Right atrium auricular region (tissue), 2 donors: Measurements from ENCODE around the gene TMPRSS13. TPM values are rescaled to one million over a fixed set of nuclear protein-coding genes. Genes with fewer than 3 reads are reported as not detected.

Experiments used
- DNase-seq: peaks from one replicate; pipeline ENCODE4 v3.0.0-alpha.2; 2019; ENCODE audit warnings: low spot score
- H3K27ac ChIP-seq, 2 donors: fragments of 200-600 bp; sonication (generic); 1 replicate in 1 of 2; 2 replicates in 1 of 2; pipeline ENCODE4 v1.5.1; 2016 to 2019
- H3K27me3 ChIP-seq, 2 donors: fragments of 200-600 bp; sonication (generic); one replicate each; pipeline versions ENCODE4 v1.5.1 to v1.6.0; 2017 to 2019
- H3K36me3 ChIP-seq: fragments of 200-600 bp; sonication (generic); one replicate; pipeline ENCODE4 v1.5.1; 2016
- H3K4me1 ChIP-seq, 2 donors: fragments of 200-600 bp; sonication (generic); one replicate each; pipeline versions ENCODE4 v1.5.1 to v1.6.0; 2017 to 2019
- H3K4me3 ChIP-seq, 2 donors: fragments of 200-600 bp; sonication (generic); 1 replicate in 1 of 2; 2 replicates in 1 of 2; pipeline ENCODE4 v1.5.1; 2017 to 2019; ENCODE audit warnings: mild to moderate bottlenecking in 1 of 2, moderate library complexity in 1 of 2
- H3K9me3 ChIP-seq, 2 donors: fragments of 200-600 bp; sonication (generic); one replicate each; pipeline ENCODE4 v1.5.1; 2019
- CTCF ChIP-seq, 2 donors: fragments of 200-600 bp; sonication (generic); IDR thresholded peaks; one replicate each; pipeline ENCODE4 v1.5.1; 2019; ENCODE audit warnings: antibody characterized with exemption in 2 of 2
- total RNA-seq, 2 donors: library from RNA; depleted of rRNA; stranded (reverse); fragments of >200 nt; gene quantifications; one replicate each; pipeline ENCODE4 v1.1.0, GENCODE V29; 2016

Gene TMPRSS13
- total RNA-seq, 2 donors from 2014 or later, result not detected

GRCh38 chr11:117878314-117878938, 50.8 kb downstream of the TMPRSS13 start:
- H3K4me3 ChIP-seq, result no peak overlapping the region
- H3K4me1 ChIP-seq, result peaks cover 0 to 45% of the 10 kb centered on the region in 2 donors
- no peak for TF ChIP-seq CTCF (IDR thresholded peaks at IDR 0.05)
- H3K27ac ChIP-seq, result peak overlapping the region in 1 of 2 donors; percentile 51
- H3K9me3 ChIP-seq, result no peaks in the 10 kb centered on the region
- H3K36me3 ChIP-seq, result no peaks in the 10 kb centered on the region
- H3K27me3 ChIP-seq, result no peaks in the 10 kb centered on the region
- DNase-seq, result peak; percentile 30

GRCh38 chr11:117877120-117877784, 52.0 kb downstream of the TMPRSS13 start:
- no peaks in the 10 kb centered on the region for H3K9me3 ChIP-seq
- peak overlapping the region; percentile 55 to 63 for H3K4me3 ChIP-seq
- H3K36me3 ChIP-seq, result no peaks in the 10 kb centered on the region
- DNase-seq, result peak; percentile 77
- H3K4me1 ChIP-seq, result peaks cover 0 to 49% of the 10 kb centered on the region in 2 donors
- no peak for TF ChIP-seq CTCF (IDR thresholded peaks at IDR 0.05)
- H3K27me3 ChIP-seq, result no peaks in the 10 kb centered on the region
- H3K27ac ChIP-seq, result peak overlapping the region; percentile 67 to 83

- peak within 1 kb of the TSS; percentile 67 to 83 for H3K27ac ChIP-seq
Observed at GRCh38 chr11:117876341-117877119, 52.7 kb downstream of the TMPRSS13 start, which contains the start of gene FXYD6. Gene FXYD6, minus strand, starts transcription at chr11:117876658. Its CDS starts 33,882 bp downstream, at chr11:117842776.

GRCh38 chr11:117876059-117876340, 53.2 kb downstream of the TMPRSS13 start:
- no peaks in the 10 kb centered on the region for H3K9me3 ChIP-seq
- peak overlapping the region; percentile 55 to 63 for H3K4me3 ChIP-seq
- H3K36me3 ChIP-seq, result no peaks in the 10 kb centered on the region
- no peak for TF ChIP-seq CTCF (IDR thresholded peaks at IDR 0.05)
- peaks cover 0 to 56% of the 10 kb centered on the region in 2 donors for H3K4me1 ChIP-seq
- H3K27me3 ChIP-seq, result no peaks in the 10 kb centered on the region
- no peak for DNase-seq
- H3K27ac ChIP-seq, result peak overlapping the region; percentile 67 to 83

More at GRCh38 chr11:117876341-117877119, 52.7 kb downstream of the TMPRSS13 start, which contains the start of gene FXYD6:
- Histone ChIP-seq H3K4me1 (peaks cover 0 to 52% of the 10 kb centered on the region in 2 donors), H3K36me3 (no peaks in the 10 kb centered on the region), H3K4me3 (peak within 1 kb of the TSS; percentile 55 to 63), H3K27me3 (no peaks in the 10 kb centered on the region), H3K9me3 (no peaks in the 10 kb centered on the region)
- TF ChIP-seq CTCF (IDR thresholded peaks at IDR 0.05), result no peak
- DNase-seq, result peak; percentile 66

GRCh38 chr11:117875382-117876058, 53.7 kb downstream of the TMPRSS13 start:
- H3K36me3 ChIP-seq, result no peaks in the 10 kb centered on the region
- DNase-seq, result no peak
- peaks cover 0 to 61% of the 10 kb centered on the region in 2 donors for H3K4me1 ChIP-seq
- no peak for TF ChIP-seq CTCF (IDR thresholded peaks at IDR 0.05)
- no peaks in the 10 kb centered on the region for H3K27me3 ChIP-seq
- no peaks in the 10 kb centered on the region for H3K9me3 ChIP-seq
- H3K27ac ChIP-seq, result peak overlapping the region; percentile 67 to 83
- H3K4me3 ChIP-seq, result peak overlapping the region; percentile 55 to 63
